Skeletal muscle satellite cell (primary cell): ENCODE results near the gene PEX11G.
"Not testable (repeated sequence)": the region's sequence is repeated elsewhere in the genome, so short reads cannot be mapped to it uniquely, and the experiment has no call there.

Source experiments
- H3K27me3 ChIP-seq: 2 replicates; pipeline ENCODE4 v1.7.0; 2013; ENCODE audit warnings: low read length; ENCODE audit not compliant: control insufficient read depth, insufficient read depth
- H3K36me3 ChIP-seq: 2 replicates; pipeline ENCODE4 v1.7.0; 2013; ENCODE audit warnings: mild to moderate bottlenecking, control low read depth, low read length; ENCODE audit not compliant: insufficient read depth
- H3K4me1 ChIP-seq: 2 replicates; pipeline ENCODE4 v1.7.0; 2013; ENCODE audit warnings: low read length; ENCODE audit not compliant: control insufficient read depth, insufficient read depth
- H3K4me2 ChIP-seq: 2 replicates; pipeline ENCODE4 v1.7.0; 2013; ENCODE audit warnings: mild to moderate bottlenecking, low read length
- H3K4me3 ChIP-seq: 2 replicates; pipeline ENCODE4 v1.7.0; 2013; ENCODE audit warnings: low read length
- H3K9ac ChIP-seq: 2 replicates; pipeline ENCODE4 v1.7.0; 2013; ENCODE audit warnings: mild to moderate bottlenecking, low read depth, low read length, moderate library complexity
- H3K9me3 ChIP-seq: replicated peaks from 2 replicates; pipeline ENCODE4 v1.7.0; 2013; ENCODE audit warnings: mild to moderate bottlenecking, control low read depth, low read length

PEX11G gene

DNA sequence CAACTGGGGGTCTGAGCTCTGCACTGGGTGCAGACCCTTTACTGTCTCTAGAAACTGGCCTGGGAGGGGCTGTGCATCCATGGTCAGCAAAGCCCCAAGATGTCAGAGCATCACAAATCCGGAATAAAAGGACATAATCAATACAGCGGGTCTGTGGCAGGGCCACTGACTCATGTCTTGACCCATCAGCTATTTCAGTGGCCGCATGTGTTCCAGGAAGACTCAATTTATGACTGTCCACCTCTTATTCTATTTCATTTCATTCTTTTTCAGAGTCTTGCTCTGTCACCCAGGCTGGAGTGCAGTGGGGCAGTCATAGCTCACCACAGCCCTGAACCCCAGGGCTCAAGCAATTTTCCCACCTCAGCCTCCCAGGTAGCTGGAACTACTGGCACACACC, 53.2 kb downstream of the PEX11G start:
- no peaks in the 10 kb centered on the region for H3K27me3 ChIP-seq
- no peaks in the 10 kb centered on the region for H3K4me1 ChIP-seq
- H3K9ac ChIP-seq = no peak overlapping the region
- H3K4me2 ChIP-seq = no peak overlapping the region
- H3K36me3 ChIP-seq = peaks cover 21% of the 10 kb centered on the region
- no peaks in the 10 kb centered on the region for H3K9me3 ChIP-seq
- H3K4me3 ChIP-seq = no peak overlapping the region

DNA sequence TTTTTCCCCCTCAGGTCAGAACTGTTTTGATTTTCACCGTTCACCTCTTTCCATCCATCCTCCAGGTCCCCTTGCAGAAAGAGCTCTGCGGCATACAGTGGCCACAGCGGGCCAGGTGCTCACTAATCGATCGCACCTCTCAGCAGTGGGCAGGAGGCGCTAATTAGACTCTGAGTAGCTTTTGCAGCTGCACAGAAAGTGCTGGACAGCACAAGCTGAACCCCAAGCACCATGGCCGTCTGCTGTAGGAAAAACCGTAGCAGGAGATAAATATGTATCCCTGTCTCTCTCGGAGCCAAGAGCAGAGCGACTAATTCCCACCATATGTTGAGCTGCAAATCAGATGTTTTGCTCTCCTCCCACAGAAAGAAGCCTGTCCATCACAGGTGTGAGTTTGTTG, 54.4 kb downstream of the PEX11G start:
- H3K9ac ChIP-seq = no peak overlapping the region
- peaks cover 13% of the 10 kb centered on the region for H3K36me3 ChIP-seq
- H3K4me2 ChIP-seq = no peak overlapping the region
- no peak overlapping the region for H3K4me3 ChIP-seq
- H3K27me3 ChIP-seq = no peaks in the 10 kb centered on the region
- H3K4me1 ChIP-seq = no peaks in the 10 kb centered on the region
- H3K9me3 ChIP-seq = no peaks in the 10 kb centered on the region

DNA sequence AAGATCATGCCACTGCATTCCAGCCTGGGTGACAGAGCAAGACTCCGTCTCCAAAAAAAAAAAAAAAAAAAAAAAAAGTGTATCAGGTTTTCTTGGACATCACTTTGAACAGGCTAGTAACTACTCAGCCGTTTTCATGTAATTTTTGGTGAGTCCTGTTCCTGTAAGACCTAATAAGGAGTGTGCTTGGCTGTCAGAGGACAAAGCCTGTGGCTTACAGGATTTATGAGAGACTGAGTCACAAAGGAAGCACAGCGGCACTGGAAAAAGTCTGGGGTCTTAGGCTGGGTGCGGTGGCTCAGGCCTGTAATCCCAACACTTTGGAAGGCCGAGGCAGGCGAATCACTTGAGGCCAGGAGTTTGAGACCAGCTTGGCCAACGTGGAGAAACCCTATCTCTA, 55.4 kb downstream of the PEX11G start:
- not testable (repeated sequence) for H3K4me3 ChIP-seq, H3K9me3 ChIP-seq, H3K4me2 ChIP-seq, H3K27me3 ChIP-seq, H3K9ac ChIP-seq, H3K4me1 ChIP-seq
- peaks cover 14% of the 10 kb centered on the region for H3K36me3 ChIP-seq

DNA sequence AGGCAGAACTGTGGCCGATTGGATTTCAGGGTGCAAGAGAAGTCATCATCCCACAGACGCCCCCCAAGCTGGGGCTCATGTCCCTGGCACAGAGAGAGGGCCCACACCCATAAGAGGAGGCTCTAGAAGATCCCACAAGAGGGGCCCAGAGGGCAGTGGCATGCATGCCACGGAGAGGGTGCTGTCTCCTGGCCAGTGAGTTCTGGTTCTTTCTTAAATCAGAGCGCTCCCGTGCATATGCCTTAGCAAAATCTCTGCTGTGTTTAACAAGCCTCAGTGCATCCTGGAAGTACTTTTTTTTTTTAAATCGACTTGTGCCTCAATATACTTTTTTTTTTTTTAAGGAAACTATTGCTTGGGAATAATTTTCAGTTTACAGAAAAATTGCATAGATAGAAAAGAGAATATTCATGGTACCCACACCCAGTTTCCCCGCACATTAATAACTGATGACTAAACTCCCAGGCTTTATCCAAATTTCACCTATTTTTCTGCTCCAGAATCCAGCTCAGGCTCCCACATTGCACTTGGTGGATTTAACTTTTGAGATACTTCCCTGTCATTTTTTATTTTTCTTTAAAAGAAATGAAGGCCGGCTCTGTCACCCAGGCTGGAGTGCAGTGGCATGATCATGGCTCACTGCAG, 59.1 kb downstream of the PEX11G start:
- no peak overlapping the region for H3K4me3 ChIP-seq
- no peak overlapping the region for H3K9ac ChIP-seq
- no peaks in the 10 kb centered on the region for H3K4me1 ChIP-seq
- peaks cover 17% of the 10 kb centered on the region for H3K36me3 ChIP-seq
- no peak overlapping the region for H3K4me2 ChIP-seq
- H3K9me3 ChIP-seq = no peaks in the 10 kb centered on the region
- no peaks in the 10 kb centered on the region for H3K27me3 ChIP-seq

DNA sequence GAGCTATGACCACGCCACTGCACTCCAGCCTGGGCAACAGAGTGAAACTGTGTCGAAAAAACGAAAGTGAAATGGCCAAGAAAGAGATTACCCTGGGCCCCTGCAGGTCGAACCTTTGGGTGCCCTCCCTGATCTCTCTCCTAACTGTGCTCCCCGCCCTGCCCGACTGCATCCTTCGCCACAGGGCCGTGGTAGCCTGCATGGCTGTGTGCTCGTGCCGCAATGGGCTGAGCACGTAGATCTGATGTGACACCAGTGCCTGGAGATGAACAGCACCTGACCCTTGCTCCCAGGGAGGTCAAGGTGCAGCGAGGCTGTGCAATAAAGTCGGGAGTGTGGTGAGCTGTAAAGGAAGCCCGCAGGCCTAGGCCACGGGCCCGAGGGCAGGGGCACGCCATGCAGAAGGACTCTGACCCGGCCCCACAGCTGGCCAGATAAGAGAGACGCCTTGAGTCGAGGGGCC, 60.2 kb downstream of the PEX11G start:
- Histone ChIP-seq H3K36me3 (peaks cover 16% of the 10 kb centered on the region), H3K4me2 (no peak overlapping the region), H3K9ac (no peak overlapping the region), H3K27me3 (no peaks in the 10 kb centered on the region), H3K4me1 (no peaks in the 10 kb centered on the region), H3K9me3 (no peaks in the 10 kb centered on the region), H3K4me3 (no peak overlapping the region)

DNA sequence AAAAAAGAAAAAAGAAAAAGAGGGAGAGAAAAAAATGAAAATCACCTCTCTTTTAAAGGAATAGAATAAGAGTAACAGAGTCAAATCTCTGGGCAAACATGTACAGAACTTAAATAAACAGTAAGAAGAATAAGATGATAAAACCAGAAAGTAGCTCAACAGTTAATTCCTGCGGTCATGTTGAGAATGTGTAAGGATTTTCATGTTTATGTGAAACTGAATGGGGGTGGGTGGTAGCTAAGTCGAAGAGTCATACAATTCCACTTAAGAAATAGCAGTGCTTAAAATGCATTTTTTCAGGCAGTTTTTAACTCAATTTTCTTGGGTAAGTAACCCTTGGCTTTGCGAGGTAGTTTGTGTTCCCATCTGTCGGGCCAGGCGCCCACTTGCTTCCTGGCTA, 60.9 kb downstream of the PEX11G start:
- Histone ChIP-seq H3K9me3 (no peaks in the 10 kb centered on the region), H3K36me3 (peaks cover 16% of the 10 kb centered on the region), H3K4me1 (no peaks in the 10 kb centered on the region), H3K4me3 (no peak overlapping the region), H3K27me3 (no peaks in the 10 kb centered on the region), H3K9ac (no peak overlapping the region), H3K4me2 (no peak overlapping the region)

DNA sequence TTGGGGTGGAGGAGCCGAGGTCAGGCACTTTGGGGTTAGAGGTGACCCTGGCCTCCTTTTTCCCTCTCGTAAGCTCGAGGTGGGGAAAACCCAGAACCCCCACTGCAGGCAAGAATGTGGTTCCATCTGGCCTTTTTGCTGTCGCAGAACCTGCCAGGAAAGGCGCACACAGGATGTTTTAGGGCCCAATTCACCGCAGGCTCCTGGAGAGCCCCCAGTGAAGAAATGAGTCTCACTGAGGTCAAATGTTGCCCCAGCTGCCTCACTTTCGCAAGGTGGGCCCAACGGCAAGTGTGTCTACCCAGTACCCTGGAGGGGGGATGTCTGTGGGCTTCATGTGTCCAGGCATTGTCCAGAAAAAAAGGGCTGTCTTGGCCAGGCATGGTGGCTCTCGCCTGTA, 61.8 kb downstream of the PEX11G start:
- H3K4me3 ChIP-seq = no peak overlapping the region
- H3K4me2 ChIP-seq = no peak overlapping the region
- no peaks in the 10 kb centered on the region for H3K27me3 ChIP-seq
- H3K36me3 ChIP-seq = peaks cover 16% of the 10 kb centered on the region
- H3K9ac ChIP-seq = no peak overlapping the region
- H3K9me3 ChIP-seq = no peaks in the 10 kb centered on the region
- no peaks in the 10 kb centered on the region for H3K4me1 ChIP-seq
